ENCODE results near the gene FOXO1. TPM values are rescaled to one million over a fixed set of nuclear protein-coding genes. Genes with fewer than 3 reads are reported as not detected.

Gene FOXO1
- total RNA-seq, 1 experiment from 2014 or later: 10.5 TPM

DNA sequence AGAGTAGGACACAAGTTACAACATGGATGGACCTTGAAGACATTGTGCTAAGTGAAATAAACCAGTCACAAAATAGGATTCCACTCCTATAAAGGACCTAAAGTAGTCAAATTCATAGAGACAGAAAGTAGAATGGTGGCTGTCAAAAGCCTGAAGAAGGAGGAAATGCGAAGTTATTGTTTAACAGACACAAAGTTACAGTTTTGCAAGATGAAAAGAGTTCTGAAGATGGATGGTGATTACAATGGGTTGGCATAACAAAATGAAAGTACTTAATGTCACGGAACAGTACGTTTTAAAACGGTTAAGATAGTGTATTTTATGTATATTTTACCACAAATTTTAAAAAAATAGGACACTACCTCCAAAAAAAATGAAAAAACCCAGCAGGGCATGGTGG lies 34.8 kb downstream of the FOXO1 start:
- BruUV-seq (replicated peaks): no TSS peak
- Histone ChIP-seq H3K27ac (no peak overlapping the region), H3F3A (ENCODE audit: insufficient read depth, low read depth) (no peaks in the 10 kb centered on the region), H3K36me3 (ENCODE audit: low read depth) (no peaks in the 10 kb centered on the region), H4K20me1 (ENCODE audit: insufficient read depth) (no peaks in the 10 kb centered on the region), H3K4me1 (replicated peaks; ENCODE audit: insufficient read depth) (no peaks in the 10 kb centered on the region), H3K9me3 (ENCODE audit: insufficient read depth, low read depth) (no peaks in the 10 kb centered on the region), H2AFZ (no peak overlapping the region), H3K4me2 (no peak overlapping the region), H3K9me2 (ENCODE audit: insufficient read depth) (no peaks in the 10 kb centered on the region), H3K27me3 (ENCODE audit: insufficient read depth, low read depth) (no peaks in the 10 kb centered on the region), H3K4me3 (no peak overlapping the region), H3K79me2 (ENCODE audit: low read depth) (peaks cover under 1% of the 10 kb centered on the region; the same call in 1 of the 2 replicates)
- intact Hi-C loops (cut with micrococcal nuclease; ENCODE audit: unreplicated experiment): no loop called here
- DNase-seq: no peak
- POLR2A ChIA-PET (ENCODE audit: unreplicated experiment): no interaction called here
- TF ChIP-seq CTCF (conservative IDR thresholded peaks at IDR 0.05): no peak
- no peak for TF ChIP-seq EZH2 (IDR thresholded peaks at IDR 0.05; ENCODE audit: low read depth)
- CTCF ChIA-PET: no interaction called here

- intact Hi-C loops (cut with micrococcal nuclease; ENCODE audit: unreplicated experiment): no loop called here
- no peaks in the 10 kb centered on the region for H3K36me3 ChIP-seq (ENCODE audit: low read depth)
- H3K9me2 ChIP-seq (ENCODE audit: insufficient read depth): no peaks in the 10 kb centered on the region
- H3K79me2 ChIP-seq (ENCODE audit: low read depth): peaks cover 5% of the 10 kb centered on the region; the same call in 1 of the 2 replicates
- no peak overlapping the region for H3K4me3 ChIP-seq
- no peaks in the 10 kb centered on the region for H4K20me1 ChIP-seq (ENCODE audit: insufficient read depth)
- CTCF ChIA-PET: no interaction called here
- no peaks in the 10 kb centered on the region for H3K27me3 ChIP-seq (ENCODE audit: insufficient read depth, low read depth)
- POLR2A ChIA-PET (ENCODE audit: unreplicated experiment): no interaction called here
- TF ChIP-seq EZH2 (IDR thresholded peaks at IDR 0.05; ENCODE audit: low read depth): no peak
- no peak for TF ChIP-seq CTCF (conservative IDR thresholded peaks at IDR 0.05)
- H3K4me1 ChIP-seq (replicated peaks; ENCODE audit: insufficient read depth): no peaks in the 10 kb centered on the region
- H3K4me2 ChIP-seq: no peak overlapping the region
- DNase-seq: no peak
- H3F3A ChIP-seq (ENCODE audit: insufficient read depth, low read depth): no peaks in the 10 kb centered on the region
- no peak overlapping the region for H3K27ac ChIP-seq
- BruUV-seq (replicated peaks): no TSS peak
- H2AFZ ChIP-seq: no peak overlapping the region
- no peaks in the 10 kb centered on the region for H3K9me3 ChIP-seq (ENCODE audit: insufficient read depth, low read depth)
These were observed 36.6 kb downstream of the FOXO1 start for GRCh38 chr13:40629678-40630384.

DNA sequence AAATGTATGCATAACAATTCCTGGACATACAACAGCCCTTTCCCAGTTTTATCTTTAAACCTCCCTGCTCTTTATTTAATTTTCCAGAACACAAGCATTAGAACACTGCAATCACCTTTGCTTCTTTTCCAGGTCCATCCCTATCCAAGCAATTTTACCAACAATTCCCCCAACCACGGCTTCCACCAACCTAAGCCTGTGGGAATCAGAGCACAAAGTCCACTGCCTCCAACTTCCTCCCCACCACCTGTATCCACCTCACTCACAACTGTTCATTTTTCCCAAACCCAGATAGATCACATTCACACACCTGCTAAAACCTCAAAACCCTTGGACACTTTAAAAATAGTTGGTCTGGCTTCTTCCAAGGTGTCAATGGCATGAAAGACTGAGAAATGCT lies 39.5 kb downstream of the FOXO1 start:
- Histone ChIP-seq H3K4me3 (no peak overlapping the region), H3K9me3 (ENCODE audit: insufficient read depth, low read depth) (no peaks in the 10 kb centered on the region), H2AFZ (no peak overlapping the region), H3K9me2 (ENCODE audit: insufficient read depth) (no peaks in the 10 kb centered on the region), H3K4me1 (replicated peaks; ENCODE audit: insufficient read depth) (peaks cover 13% of the 10 kb centered on the region), H3K79me2 (ENCODE audit: low read depth) (0 out of 2 replicates have a peak, but pooled peaks cover 17% of the 10 kb centered on the region), H4K20me1 (ENCODE audit: insufficient read depth) (no peaks in the 10 kb centered on the region), H3K27ac (no peak overlapping the region), H3K4me2 (no peak overlapping the region), H3K36me3 (ENCODE audit: low read depth) (no peaks in the 10 kb centered on the region), H3K27me3 (ENCODE audit: insufficient read depth, low read depth) (no peaks in the 10 kb centered on the region), H3F3A (ENCODE audit: insufficient read depth, low read depth) (peaks cover 4% of the 10 kb centered on the region; the same call in 1 of the 2 replicates)
- TF ChIP-seq EZH2 (IDR thresholded peaks at IDR 0.05; ENCODE audit: low read depth): no peak
- BruUV-seq (replicated peaks): no TSS peak
- ChIA-PET CTCF (no interaction called here), POLR2A (ENCODE audit: unreplicated experiment) (no interaction called here)
- intact Hi-C loops (cut with micrococcal nuclease; ENCODE audit: unreplicated experiment): no loop called here
- DNase-seq: no peak

- no peaks in the 10 kb centered on the region for H3K36me3 ChIP-seq (ENCODE audit: low read depth)
- H3K27me3 ChIP-seq (ENCODE audit: insufficient read depth, low read depth): no peaks in the 10 kb centered on the region
- peaks cover 14% of the 10 kb centered on the region for H3K4me1 ChIP-seq (replicated peaks; ENCODE audit: insufficient read depth)
- H3K9me3 ChIP-seq (ENCODE audit: insufficient read depth, low read depth): no peaks in the 10 kb centered on the region
- intact Hi-C loops (cut with micrococcal nuclease; ENCODE audit: unreplicated experiment): no loop called here
- no peaks in the 10 kb centered on the region for H3K9me2 ChIP-seq (ENCODE audit: insufficient read depth)
- H2AFZ ChIP-seq: no peak overlapping the region
- H3K79me2 ChIP-seq (ENCODE audit: low read depth): 0 out of 2 replicates have a peak, but pooled peaks cover 17% of the 10 kb centered on the region
- H4K20me1 ChIP-seq (ENCODE audit: insufficient read depth): no peaks in the 10 kb centered on the region
- DNase-seq: no peak
- peaks cover 4% of the 10 kb centered on the region; the same call in 1 of the 2 replicates for H3F3A ChIP-seq (ENCODE audit: insufficient read depth, low read depth)
- no peak overlapping the region for H3K4me2 ChIP-seq
- POLR2A ChIA-PET (ENCODE audit: unreplicated experiment): no interaction called here
- no TSS peak for BruUV-seq (replicated peaks)
- no peak overlapping the region for H3K4me3 ChIP-seq
- TF ChIP-seq CTCF (conservative IDR thresholded peaks at IDR 0.05): no peak
- no peak for TF ChIP-seq EZH2 (IDR thresholded peaks at IDR 0.05; ENCODE audit: low read depth)
- no peak overlapping the region for H3K27ac ChIP-seq
- CTCF ChIA-PET: no interaction called here
These were observed 39.9 kb downstream of the FOXO1 start for GRCh38 chr13:40626561-40626960.
